Stimulated activated CD4-positive, alpha-beta T cell treated with anti-CD3 and anti-CD28 coated beads, TNF-alpha, amount 100 ng/mL, for 48 hours (primary cell): ENCODE results near the gene ZNF219.

Experiments used
- DNase-seq, 3 donors: peaks; one replicate each; pipeline ENCODE4 v3.0.0-alpha.2; 2020; ENCODE audit warnings: low read depth in 3 of 3

The ZNF219 gene

DNA sequence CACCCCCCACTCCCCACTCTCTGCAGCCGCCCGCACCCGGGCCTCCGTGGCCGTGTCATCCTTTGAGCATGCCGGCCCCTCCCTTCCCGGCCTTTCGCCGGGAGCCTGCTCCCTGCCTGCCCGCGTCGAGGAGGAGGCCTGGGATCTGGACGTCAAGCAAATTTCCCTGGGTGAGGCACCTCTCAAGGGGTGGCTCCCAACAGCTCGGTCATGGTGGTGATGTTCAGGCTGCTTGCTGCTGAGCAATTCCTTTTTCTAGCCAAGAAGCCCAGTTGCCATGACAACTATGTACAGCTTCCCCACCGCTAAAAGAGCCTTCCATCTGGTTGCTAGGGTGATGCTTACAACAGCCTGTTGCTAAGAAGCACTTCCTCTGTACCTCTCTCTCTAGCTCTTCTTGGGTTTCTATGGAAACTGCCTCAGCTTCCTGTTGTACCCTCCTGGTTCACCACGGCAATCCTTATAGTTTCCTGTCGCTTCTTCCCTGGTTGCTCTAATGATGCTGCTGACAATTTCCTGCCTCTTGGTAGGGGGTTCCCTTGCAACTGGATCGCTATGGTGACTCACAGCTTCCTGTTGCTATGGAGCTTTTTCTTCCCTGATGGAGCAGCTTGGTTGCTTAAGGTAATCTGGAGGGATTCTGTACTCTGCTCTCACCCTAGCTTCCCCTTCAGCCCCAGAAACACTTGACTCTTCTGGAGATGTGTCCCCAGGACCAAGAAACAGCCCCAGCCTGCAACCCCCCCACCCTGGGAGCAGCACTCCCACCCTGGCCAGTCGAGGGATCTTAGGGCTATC, 11.0 kb downstream of the ZNF219 start:
- no peak for DNase-seq

DNA sequence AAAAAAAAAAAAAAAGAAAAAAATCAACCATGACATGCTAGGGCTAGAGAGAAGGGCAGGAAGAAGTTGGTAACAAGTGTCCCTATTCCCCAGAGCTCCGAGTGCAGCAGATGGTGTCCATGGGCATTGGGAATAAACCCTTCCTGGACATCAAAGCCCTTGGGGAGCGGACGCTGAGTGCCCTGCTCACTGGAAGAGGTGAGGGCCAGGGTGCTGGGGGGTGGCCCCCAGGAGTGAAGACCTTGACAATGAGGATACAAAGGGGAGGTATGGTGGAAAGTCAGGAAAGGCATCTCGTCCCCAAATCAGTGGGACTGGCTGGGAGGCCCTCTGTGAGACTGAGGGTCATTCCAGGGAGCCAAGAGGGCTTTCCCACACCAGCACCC, 11.6 kb downstream of the ZNF219 start:
- DNase-seq = no peak

- no peak for DNase-seq
Measured at GRCh38 chr14:21084998-21085853, 13.2 kb downstream of the ZNF219 start.

GRCh38 chr14:21084396-21084795, 14.1 kb downstream of the ZNF219 start:
- DNase-seq = no peak

GRCh38 chr14:21083565-21084325, 14.7 kb downstream of the ZNF219 start:
- DNase-seq = no peak

DNA sequence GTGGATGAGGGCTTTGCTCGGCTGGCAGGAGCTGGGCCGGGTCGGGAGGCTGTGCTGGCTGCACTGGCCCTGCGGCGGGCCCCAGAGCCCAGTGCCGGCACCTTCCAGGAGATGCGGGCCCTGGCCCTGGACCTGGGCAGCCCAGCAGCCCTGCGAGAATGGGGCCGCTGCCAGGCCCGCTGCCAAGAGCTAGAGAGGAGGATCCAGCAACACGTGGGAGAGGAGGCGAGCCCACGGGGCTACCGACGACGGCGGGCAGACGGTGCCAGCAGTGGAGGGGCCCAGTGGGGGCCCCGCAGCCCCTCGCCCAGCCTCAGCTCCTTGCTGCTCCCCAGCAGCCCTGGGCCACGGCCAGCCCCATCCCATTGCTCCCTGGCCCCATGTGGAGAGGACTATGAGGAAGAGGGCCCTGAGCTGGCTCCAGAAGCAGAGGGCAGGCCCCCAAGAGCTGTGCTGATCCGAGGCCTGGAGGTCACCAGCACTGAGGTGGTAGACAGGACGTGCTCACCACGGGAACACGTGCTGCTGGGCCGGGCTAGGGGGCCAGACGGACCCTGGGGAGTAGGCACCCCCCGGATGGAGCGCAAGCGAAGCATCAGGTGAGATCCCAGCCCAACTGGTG, 16.8 kb downstream of the ZNF219 start:
- DNase-seq = no peak

DNA sequence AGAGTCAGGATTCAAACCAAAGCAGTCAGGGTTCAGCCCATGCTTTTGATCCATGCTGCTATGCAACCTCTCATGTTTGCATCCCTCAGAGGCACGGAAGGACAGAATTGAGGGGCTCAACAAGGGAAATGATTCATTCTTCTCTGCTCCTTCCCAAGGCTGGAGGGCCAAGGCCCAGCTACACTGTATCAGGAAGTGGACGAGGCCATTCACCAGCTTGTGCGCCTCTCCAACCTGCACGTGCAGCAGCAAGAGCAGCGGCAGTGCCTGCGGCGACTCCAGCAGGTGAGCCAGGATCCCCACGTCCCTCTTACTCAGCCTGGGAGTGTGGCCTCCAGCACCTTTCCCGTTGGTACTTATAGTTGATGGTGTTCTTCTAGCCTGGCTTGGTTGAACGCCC, 19.7 kb downstream of the ZNF219 start:
- DNase-seq = no peak

- DNase-seq = no peak
Measured at GRCh38 chr14:21078287-21078686, 20.2 kb downstream of the ZNF219 start.

GRCh38 chr14:21077672-21078071, 20.8 kb downstream of the ZNF219 start:
- no peak for DNase-seq

DNA sequence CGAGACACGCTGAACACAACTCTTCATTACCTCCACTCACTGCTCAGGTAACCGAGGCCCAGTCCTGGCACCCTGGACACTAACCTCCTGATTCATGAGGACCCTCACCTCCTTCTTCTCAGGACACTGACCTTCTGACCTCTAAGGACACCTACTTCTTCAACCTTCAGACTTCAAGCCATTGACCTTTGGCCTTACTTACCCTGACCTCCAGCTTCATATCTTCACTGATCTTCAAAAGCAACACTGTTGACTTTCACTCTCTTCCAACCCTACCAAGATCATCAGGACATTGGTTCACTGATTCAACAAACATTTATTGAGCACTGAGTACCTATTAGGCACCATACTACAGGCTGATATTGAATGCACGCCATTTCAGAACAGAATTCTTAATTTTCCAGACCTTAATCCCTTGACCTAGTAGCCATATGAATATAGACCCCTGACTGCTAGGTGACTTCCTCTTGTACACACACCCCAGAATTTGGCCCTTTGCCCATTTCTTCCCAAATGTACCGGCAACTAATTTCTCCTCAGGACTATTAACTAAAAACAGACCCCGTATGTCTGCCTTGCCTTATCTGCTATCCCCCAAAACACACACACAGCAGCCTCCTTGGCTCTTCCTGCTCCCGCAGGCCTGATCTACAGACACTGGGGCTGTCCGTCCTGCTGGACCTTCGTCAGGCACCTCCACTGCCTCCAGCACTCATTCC, 22.6 kb downstream of the ZNF219 start:
- DNase-seq = no peak

GRCh38 chr14:21074398-21075272, 23.8 kb downstream of the ZNF219 start:
- no peak for DNase-seq

GRCh38 chr14:21073921-21074320, 24.5 kb downstream of the ZNF219 start:
- no peak for DNase-seq

DNA sequence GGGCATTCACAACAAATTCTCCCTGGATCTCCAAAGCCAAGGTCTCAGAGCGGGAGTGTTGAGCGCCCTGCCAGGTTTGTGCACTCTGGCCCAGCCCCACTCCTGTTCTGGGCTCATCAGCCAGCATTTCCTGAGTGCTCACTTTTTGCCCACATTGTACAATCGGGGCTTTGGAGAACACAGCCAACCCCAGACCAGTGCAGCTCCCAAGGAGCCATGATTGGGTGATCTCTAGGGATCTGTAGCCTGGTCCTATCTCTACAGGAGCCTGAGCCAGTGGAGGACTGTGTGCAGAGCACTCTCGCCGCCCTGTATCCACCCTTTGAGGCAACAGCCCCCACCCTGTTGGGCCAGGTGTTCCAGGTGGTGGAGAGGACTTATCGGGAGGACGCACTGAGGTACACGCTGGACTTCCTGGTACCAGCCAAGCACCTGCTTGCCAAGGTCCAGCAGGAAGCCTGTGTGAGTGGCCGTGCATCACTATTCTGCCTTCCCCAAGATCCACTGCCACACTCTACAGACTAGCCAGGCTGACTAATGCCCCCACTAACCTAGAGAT, 25.6 kb downstream of the ZNF219 start:
- no peak for DNase-seq

GRCh38 chr14:21072031-21072473, 26.4 kb downstream of the ZNF219 start:
- DNase-seq = no peak

DNA sequence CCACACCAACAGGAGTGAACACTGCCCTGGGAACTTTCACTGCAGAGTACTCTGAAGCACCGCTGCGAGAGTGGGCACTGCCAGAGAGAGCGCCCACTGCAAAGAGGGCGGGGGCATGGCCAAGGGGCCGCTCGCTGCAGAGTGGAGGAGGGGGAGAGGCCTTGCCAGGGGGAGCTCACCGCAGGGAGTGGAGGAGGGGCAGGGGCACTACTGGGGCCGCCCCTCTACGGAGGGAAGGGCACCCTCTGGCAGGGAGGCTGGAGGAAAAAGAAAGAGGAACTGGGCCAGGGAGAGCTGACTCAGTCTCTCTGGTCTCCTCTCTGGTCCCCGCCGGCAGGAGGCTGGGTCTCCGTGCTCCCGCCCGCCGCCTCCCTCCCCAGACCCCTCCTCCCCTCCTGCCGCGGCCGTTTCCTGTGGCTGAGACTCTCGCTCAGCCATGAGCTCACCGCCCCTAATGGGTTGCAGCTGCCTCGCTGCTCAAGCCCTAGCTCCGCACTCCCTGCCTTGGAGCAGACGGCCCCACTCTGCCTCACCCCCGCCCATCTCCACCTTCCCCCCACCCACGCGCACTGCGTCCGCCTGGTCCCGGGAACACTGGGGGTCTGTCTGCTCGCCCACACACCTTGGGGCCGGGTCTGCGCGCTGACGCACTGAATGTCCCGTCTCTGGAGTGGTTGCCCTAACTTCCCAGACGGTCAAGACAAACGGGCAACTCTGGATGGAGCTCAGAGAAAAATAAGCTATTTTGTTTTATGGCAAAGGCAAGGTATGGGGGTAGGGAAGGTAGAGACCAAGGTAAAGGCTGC, 27.0 kb downstream of the ZNF219 start:
- peak in 1 of 3 donors; percentile 31 for DNase-seq

DNA sequence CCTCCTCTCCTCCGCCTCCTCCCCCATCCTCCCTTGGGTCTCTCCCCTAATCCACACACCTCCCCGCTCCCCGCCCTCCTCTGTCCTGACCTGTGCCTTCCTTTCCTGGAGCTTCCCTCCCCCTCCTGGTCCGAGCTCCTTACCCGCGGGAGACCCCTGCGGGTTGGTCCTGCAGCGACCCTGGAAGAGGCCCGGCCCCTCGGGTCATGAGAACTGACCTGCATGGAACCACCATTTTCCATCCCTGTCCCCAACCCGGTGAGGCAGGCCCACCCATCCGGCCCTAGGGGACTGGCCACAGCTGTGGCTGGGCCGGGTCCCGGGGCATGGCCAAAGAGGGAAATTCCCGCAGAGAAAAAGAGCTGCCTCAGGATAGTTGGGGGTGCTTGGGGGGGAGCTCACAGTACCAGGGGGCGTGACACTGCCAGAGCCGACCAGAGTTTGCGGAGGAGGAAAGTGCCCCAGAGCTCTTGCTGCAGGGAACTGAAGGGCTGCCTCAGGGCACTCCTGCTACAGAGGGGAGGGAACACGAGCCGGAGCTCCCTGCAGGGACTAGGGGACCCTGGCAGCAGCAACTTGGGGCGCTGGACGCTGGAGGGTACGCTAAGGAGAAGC, 27.7 kb downstream of the ZNF219 start:
- DNase-seq = no peak

DNA sequence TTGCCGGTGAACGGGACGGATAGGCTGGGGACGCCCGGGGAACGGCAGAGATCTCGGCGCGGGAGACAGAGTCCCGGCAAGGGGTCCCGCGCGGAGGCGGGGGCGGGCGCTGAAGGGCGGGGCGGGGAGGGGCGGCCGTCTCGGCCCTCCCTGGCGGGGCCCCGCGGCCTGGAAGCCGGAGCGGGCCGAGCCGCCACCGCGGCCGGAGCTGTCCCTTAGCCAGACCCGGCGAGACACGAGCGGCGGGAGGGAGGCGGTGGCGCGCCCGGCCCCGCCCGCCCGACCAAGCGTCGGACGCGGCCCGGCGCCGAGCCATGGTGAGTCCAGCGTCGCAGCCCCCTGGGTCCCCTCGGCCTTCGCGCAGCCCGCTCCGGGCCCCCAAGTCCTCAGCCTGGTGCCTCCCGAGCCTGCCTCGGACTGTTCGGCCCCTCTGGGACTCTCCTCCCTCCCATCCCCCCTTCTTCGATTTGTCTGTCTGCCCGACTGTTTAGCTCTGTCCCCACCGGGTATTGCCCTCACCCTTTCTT, 28.3 kb downstream of the ZNF219 start, which contains the start of gene ARHGEF40:
Gene ARHGEF40, plus strand, starts transcription at position 222 of the 527 bp plus-strand sequence. Its CDS starts 93 bp downstream, at position 315.
- DNase-seq = no peak
